ENCODE measurements around the gene PSEN1. TPM values are rescaled to one million over a fixed set of nuclear protein-coding genes. Genes with fewer than 3 reads are reported as not detected.

Gene PSEN1
- total and polyA plus RNA-seq, 4 donors = 50.0 to 81.8 (median 58.4) TPM

DNA sequence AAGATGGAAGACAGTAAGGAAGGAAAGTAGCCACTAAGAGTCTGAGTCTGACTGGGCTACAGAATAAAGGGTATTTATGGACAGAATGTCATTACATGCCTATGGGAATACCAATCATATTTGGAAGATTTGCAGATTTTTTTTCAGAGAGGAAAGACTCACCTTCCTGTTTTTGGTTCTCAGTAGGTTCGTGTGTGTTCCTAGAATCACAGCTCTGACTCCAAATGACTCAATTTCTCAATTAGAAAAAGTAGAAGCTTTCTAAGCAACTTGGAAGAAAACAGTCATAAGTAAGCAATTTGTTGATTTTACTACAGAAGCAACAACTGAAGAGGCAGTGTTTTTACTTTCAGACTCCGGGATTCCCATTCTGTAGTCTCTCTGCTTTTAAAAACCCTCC is 85.6 kb downstream of the PSEN1 start:
- peaks cover 16% of the 10 kb centered on the region for H3K36me3 ChIP-seq (ENCODE audit: control insufficient read depth, insufficient read depth, low read length)
- no peak overlapping the region for H3K4me3 ChIP-seq (ENCODE audit: low read depth, low read length)
- H3K9me3 ChIP-seq (ENCODE audit: control insufficient read depth, insufficient read depth, low read length) = no peaks in the 10 kb centered on the region
- DNase-seq (ENCODE audit: low read depth in 4 of 6, low spot score in 6 of 6) = no peak
- no CpG with 5 or more reads among the region's 2 CpGs for WGBS (ENCODE audit: insufficient coverage)
- no peak overlapping the region for H3K27ac ChIP-seq (ENCODE audit: low read depth, low read length)
- no peaks in the 10 kb centered on the region for H3K27me3 ChIP-seq (ENCODE audit: control insufficient read depth, insufficient read depth, low read length)
- H3K4me1 ChIP-seq (ENCODE audit: control insufficient read depth, insufficient read depth, low read length) = no peaks in the 10 kb centered on the region

DNA sequence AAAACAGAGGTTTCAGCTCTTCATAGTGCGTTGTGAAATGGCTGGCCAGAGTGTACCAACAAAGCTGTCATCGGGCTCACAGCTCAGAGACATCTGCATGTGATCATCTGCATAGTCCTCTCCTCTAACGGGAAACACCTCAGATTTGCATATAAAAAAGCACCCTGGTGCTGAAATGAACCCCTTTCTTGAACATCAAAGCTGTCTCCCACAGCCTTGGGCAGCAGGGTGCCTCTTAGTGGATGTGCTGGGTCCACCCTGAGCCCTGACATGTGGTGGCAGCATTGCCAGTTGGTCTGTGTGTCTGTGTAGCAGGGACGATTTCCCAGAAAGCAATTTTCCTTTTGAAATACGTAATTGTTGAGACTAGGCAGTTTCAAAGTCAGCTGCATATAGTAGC is 86.7 kb downstream of the PSEN1 start:
- no peaks in the 10 kb centered on the region for H3K9me3 ChIP-seq (ENCODE audit: control insufficient read depth, insufficient read depth, low read length)
- H3K4me3 ChIP-seq (ENCODE audit: low read depth, low read length) = no peak overlapping the region
- DNase-seq (ENCODE audit: low read depth in 4 of 6, low spot score in 6 of 6) = peak in 1 of 6 donors; percentile 48
- peak overlapping the region; percentile 16 for H3K27ac ChIP-seq (ENCODE audit: low read depth, low read length)
- H3K27me3 ChIP-seq (ENCODE audit: control insufficient read depth, insufficient read depth, low read length) = no peaks in the 10 kb centered on the region
- peaks cover 6% of the 10 kb centered on the region for H3K4me1 ChIP-seq (ENCODE audit: control insufficient read depth, insufficient read depth, low read length)
- WGBS (ENCODE audit: insufficient coverage) = 17% methylated on average over 4 of the region's 5 CpGs
- peaks cover 13% of the 10 kb centered on the region for H3K36me3 ChIP-seq (ENCODE audit: control insufficient read depth, insufficient read depth, low read length)

DNA sequence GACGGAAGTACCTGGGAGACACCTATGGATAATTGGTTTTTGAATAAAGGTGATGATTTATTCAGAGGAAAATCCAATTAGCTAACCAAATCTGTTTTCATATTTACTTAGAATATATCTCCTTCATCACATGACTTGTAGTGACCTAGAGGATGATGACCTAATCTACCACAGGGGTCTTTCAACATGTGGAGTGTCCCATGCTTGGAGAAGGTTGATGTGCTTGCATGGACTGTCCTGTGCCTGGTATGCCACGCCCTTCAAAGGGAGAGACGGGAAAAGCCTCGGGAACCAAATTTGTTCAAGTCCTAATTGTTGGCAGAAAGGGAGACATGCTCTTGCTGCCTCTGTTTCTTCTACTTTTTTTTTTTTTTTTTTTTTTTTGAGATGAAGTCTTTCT is 89.2 kb downstream of the PSEN1 start:
- no peaks in the 10 kb centered on the region for H3K9me3 ChIP-seq (ENCODE audit: control insufficient read depth, insufficient read depth, low read length)
- H3K27me3 ChIP-seq (ENCODE audit: control insufficient read depth, insufficient read depth, low read length) = no peaks in the 10 kb centered on the region
- H3K4me1 ChIP-seq (ENCODE audit: control insufficient read depth, insufficient read depth, low read length) = peaks cover 11% of the 10 kb centered on the region
- H3K27ac ChIP-seq (ENCODE audit: low read depth, low read length) = no peak overlapping the region
- H3K36me3 ChIP-seq (ENCODE audit: control insufficient read depth, insufficient read depth, low read length) = peaks cover 14% of the 10 kb centered on the region
- H3K4me3 ChIP-seq (ENCODE audit: low read depth, low read length) = no peak overlapping the region
- no peak for DNase-seq (ENCODE audit: low read depth in 4 of 6, low spot score in 6 of 6)
- WGBS (ENCODE audit: insufficient coverage) = no CpG with 5 or more reads among the region's 4 CpGs

DNA sequence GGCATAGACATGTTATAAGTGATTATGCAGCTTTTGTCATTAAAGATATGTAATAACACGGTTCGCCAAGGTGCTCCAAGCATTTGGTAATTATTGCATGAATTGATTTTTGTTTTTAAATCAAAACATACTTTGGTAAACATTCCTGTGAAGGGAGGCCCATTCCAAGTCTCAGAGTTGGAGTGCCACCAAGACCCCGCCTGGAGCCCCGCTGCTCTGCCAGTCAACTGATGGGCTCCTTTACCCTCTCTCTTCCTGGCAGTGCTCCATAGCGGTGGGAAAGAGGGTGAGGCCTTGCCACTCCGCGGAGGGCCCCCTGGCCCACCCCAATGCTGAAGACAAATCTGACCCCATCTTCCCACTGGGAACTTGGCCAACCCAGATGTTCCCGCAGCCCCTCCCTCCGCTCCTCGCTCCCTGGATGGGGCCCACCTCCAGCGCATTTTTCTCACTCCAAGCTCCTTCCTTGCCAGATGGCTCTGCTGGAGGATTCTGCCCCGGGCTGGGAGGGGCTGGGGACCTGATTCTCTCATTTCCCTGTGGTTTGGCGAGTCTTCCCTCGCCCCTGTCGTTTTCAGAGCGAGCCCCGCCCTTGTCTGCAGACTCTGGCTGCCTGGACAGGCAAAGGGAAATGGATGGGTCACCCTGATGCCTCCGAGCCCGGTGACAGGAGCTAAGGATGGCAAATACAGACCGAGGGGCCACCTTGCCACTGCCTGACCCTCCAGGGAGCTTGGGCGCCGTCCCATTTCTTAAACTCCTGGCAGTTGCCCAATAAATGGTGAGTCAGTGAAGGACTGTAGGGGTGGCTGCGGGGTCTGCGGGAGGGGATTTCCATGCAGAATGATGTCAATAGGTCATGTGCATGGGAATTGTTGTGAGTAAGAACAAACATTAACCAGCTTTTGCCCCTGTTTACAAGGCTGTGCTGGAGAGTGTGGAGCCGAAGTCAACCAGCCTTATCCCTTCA is 91.8 kb downstream of the PSEN1 start:
- H3K9me3 ChIP-seq (ENCODE audit: control insufficient read depth, insufficient read depth, low read length) = no peaks in the 10 kb centered on the region
- no peak overlapping the region for H3K4me3 ChIP-seq (ENCODE audit: low read depth, low read length)
- no peaks in the 10 kb centered on the region for H3K27me3 ChIP-seq (ENCODE audit: control insufficient read depth, insufficient read depth, low read length)
- 25% methylated on average over 19 of the region's 25 CpGs for WGBS (ENCODE audit: insufficient coverage)
- peaks cover 15% of the 10 kb centered on the region for H3K4me1 ChIP-seq (ENCODE audit: control insufficient read depth, insufficient read depth, low read length)
- H3K36me3 ChIP-seq (ENCODE audit: control insufficient read depth, insufficient read depth, low read length) = peaks cover 12% of the 10 kb centered on the region
- DNase-seq (ENCODE audit: low read depth in 4 of 6, low spot score in 6 of 6) = peak in 2 of 6 donors; percentile 47 to 83
- peak overlapping the region; percentile 22 for H3K27ac ChIP-seq (ENCODE audit: low read depth, low read length)

DNA sequence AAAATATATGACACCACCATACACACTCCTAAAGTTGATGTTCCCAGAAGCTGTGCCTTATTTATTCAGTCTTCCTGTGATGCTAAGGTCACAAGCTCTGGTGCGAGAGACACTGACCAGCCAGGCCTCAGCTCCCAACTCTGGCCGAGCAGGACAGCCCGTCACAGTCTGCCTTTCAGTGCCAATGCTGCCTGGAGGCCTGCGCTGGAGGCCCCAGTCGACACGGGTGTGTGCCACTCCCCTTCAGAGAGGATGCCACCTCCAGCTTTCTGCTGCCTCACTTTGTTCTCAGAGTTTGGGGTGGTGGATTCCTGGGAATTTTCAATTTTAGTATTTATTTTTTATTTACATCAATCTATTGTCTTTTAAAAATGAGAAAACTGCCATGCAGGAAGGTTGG is 93.7 kb downstream of the PSEN1 start:
- Histone ChIP-seq H3K4me1 (ENCODE audit: control insufficient read depth, insufficient read depth, low read length) (peaks cover 17% of the 10 kb centered on the region), H3K4me3 (ENCODE audit: low read depth, low read length) (no peak overlapping the region), H3K36me3 (ENCODE audit: control insufficient read depth, insufficient read depth, low read length) (peaks cover 12% of the 10 kb centered on the region), H3K27ac (ENCODE audit: low read depth, low read length) (no peak overlapping the region), H3K9me3 (ENCODE audit: control insufficient read depth, insufficient read depth, low read length) (no peaks in the 10 kb centered on the region), H3K27me3 (ENCODE audit: control insufficient read depth, insufficient read depth, low read length) (peaks cover 16% of the 10 kb centered on the region)
- 93% methylated on average over 3 of the region's 6 CpGs for WGBS (ENCODE audit: insufficient coverage)
- no peak for DNase-seq (ENCODE audit: low read depth in 4 of 6, low spot score in 6 of 6)

DNA sequence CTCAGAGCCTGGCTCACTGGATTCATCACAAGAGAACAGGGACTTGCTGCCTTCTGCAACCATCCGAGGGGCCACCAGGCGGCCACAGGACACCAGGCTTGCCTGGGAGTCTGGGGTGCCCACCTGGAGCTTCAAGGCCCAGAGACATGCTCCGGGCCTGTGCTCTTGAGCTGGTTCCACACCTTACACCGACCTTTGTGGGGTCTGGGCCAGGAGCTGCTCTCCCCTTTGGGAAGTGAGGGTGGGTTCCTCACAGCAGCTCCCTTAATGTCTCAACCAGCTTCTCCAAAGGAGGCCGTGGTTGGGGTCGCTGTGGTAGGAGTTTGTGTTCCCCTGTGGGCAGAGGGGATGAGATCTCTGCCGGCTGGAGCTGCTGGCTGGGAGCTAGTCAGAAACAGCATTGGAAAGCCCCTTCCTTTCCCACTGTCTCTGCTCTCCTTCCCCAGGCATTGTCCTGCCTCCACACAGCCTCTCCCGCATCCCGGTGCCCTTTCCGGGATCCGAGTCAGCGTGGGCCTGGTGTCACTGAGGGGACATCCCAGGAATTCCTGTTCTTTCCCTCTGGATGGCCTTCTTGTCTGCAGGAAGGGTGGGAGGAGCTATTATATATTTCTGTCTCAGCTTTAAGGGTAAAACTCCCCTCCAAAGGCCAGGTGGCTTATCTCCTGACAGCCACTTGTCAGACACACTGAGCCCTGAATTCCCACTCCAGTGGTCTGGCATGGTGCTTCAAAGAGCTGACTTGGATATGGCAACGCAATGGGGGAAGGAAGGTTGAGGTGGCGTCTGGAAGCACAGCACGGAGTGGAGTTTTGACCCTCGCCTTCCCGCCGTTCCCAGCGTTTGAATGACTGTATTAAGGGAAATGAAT is 95.9 kb downstream of the PSEN1 start:
- Histone ChIP-seq H3K36me3 (ENCODE audit: control insufficient read depth, insufficient read depth, low read length) (peaks cover 7% of the 10 kb centered on the region), H3K27ac (ENCODE audit: low read depth, low read length) (no peak overlapping the region), H3K9me3 (ENCODE audit: control insufficient read depth, insufficient read depth, low read length) (no peaks in the 10 kb centered on the region), H3K4me3 (ENCODE audit: low read depth, low read length) (no peak overlapping the region), H3K4me1 (ENCODE audit: control insufficient read depth, insufficient read depth, low read length) (peaks cover 33% of the 10 kb centered on the region), H3K27me3 (ENCODE audit: control insufficient read depth, insufficient read depth, low read length) (peaks cover 37% of the 10 kb centered on the region)
- 67% methylated on average over 15 of the region's 19 CpGs for WGBS (ENCODE audit: insufficient coverage)
- DNase-seq (ENCODE audit: low read depth in 4 of 6, low spot score in 6 of 6) = no peak

DNA sequence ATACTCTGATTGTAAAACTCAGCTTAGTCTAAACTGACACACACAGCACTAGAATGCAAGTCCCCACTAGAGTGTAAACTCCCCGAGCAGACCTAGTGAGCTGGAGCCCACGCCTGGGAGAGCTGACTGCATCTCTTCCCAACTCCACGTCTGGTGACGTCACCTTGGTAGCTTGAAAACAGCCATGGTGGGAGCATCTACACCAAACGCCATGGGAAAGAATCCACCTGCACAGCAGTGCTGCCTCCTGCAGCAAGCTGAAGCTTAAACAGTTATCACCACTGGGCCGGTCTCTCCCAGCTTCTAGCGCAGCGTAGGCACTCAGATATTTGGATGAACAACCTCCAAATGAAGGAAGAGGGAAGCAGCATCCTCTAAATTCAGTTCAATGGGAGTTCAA is 96.7 kb downstream of the PSEN1 start:
- no peak overlapping the region for H3K27ac ChIP-seq (ENCODE audit: low read depth, low read length)
- DNase-seq (ENCODE audit: low read depth in 4 of 6, low spot score in 6 of 6) = no peak
- peaks cover 4% of the 10 kb centered on the region for H3K36me3 ChIP-seq (ENCODE audit: control insufficient read depth, insufficient read depth, low read length)
- no peak overlapping the region for H3K4me3 ChIP-seq (ENCODE audit: low read depth, low read length)
- WGBS (ENCODE audit: insufficient coverage) = 84% methylated on average over 8 of the region's 8 CpGs
- H3K9me3 ChIP-seq (ENCODE audit: control insufficient read depth, insufficient read depth, low read length) = no peaks in the 10 kb centered on the region
- peaks cover 33% of the 10 kb centered on the region for H3K4me1 ChIP-seq (ENCODE audit: control insufficient read depth, insufficient read depth, low read length)
- H3K27me3 ChIP-seq (ENCODE audit: control insufficient read depth, insufficient read depth, low read length) = peaks cover 44% of the 10 kb centered on the region

DNA sequence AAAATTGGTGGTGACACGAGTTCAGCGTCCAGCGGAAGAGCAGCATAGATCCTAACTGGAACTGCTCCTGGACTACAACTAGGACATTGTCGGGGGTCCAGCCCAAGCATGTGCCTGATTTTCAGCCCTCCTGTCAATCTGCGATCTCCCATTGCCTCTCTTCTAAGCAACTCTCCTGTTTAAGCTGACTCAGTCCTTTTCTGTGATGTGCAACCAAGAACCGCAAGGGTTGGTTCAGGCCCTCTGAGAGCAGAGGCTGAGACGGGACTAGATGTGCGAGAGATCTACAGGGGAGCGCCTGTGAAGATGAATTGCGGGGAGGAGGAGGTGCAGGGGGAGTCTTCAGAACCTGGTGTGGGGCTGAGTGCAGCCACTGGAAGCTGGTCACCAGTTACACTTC is 97.3 kb downstream of the PSEN1 start:
- H3K9me3 ChIP-seq (ENCODE audit: control insufficient read depth, insufficient read depth, low read length) = no peaks in the 10 kb centered on the region
- H3K4me1 ChIP-seq (ENCODE audit: control insufficient read depth, insufficient read depth, low read length) = peaks cover 34% of the 10 kb centered on the region
- H3K27me3 ChIP-seq (ENCODE audit: control insufficient read depth, insufficient read depth, low read length) = peaks cover 50% of the 10 kb centered on the region
- DNase-seq (ENCODE audit: low read depth in 4 of 6, low spot score in 6 of 6) = no peak
- H3K4me3 ChIP-seq (ENCODE audit: low read depth, low read length) = no peak overlapping the region
- H3K36me3 ChIP-seq (ENCODE audit: control insufficient read depth, insufficient read depth, low read length) = no peaks in the 10 kb centered on the region
- WGBS (ENCODE audit: insufficient coverage) = 87% methylated on average over 9 of the region's 10 CpGs
- H3K27ac ChIP-seq (ENCODE audit: low read depth, low read length) = no peak overlapping the region

DNA sequence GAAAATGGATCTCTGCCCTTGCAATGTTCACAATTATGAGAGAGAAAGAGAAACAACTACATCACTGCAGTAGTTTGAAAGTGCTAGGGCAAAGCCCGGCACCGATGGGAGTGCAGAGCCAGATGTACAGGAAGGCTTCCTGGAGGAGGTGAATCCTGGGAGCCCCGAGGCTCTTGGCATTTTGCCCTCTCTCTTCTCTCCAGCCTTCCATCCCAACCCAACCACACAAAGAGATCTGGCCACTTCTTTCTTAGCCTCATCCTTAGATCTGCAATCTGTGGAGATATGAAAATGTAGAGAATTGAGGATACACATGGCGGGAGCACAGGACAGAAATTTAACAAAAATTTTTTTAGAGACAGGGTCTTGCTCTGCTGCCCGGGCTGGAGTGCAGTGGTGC is 97.7 kb downstream of the PSEN1 start:
- peaks cover 55% of the 10 kb centered on the region for H3K27me3 ChIP-seq (ENCODE audit: control insufficient read depth, insufficient read depth, low read length)
- H3K27ac ChIP-seq (ENCODE audit: low read depth, low read length) = no peak overlapping the region
- no peaks in the 10 kb centered on the region for H3K9me3 ChIP-seq (ENCODE audit: control insufficient read depth, insufficient read depth, low read length)
- no peak for DNase-seq (ENCODE audit: low read depth in 4 of 6, low spot score in 6 of 6)
- 84% methylated on average over 2 of the region's 5 CpGs for WGBS (ENCODE audit: insufficient coverage)
- peaks cover 39% of the 10 kb centered on the region for H3K4me1 ChIP-seq (ENCODE audit: control insufficient read depth, insufficient read depth, low read length)
- no peaks in the 10 kb centered on the region for H3K36me3 ChIP-seq (ENCODE audit: control insufficient read depth, insufficient read depth, low read length)
- H3K4me3 ChIP-seq (ENCODE audit: low read depth, low read length) = no peak overlapping the region
